Measurements from ENCODE around the gene LRRC74B.
"Not testable (repeated sequence)": the region's sequence is repeated elsewhere in the genome, so short reads cannot be mapped to it uniquely, and the experiment has no call there.

LRRC74B gene

GRCh38 chr22:21080435-21081137, 34.8 kb downstream of the LRRC74B start:
- no peak for DNase-seq

GRCh38 chr22:21082248-21082647, 36.5 kb downstream of the LRRC74B start:
- DNase-seq, result no peak

DNA sequence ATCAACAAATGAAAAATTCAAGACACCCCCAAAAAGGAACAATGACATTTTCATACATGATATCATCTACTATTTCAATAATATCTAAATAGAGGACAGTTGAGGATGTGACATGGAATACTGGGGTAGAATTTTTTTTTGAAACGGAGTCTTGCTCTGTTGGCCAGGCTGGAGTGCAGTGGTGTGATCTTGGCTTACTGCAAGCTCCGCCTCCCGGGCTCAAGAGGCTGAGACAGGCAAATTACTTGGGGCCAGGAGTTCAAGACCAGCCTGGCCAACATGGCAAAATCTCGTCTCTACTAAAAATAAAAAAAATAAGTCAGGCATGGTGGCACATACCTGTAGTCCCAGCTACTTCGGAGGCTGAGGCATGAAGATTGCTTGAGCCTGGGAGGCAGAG, 41.4 kb downstream of the LRRC74B start:
- DNase-seq, result no peak

- DNase-seq, result not testable (repeated sequence)
Observed at GRCh38 chr22:21087926-21088325, 42.2 kb downstream of the LRRC74B start.

GRCh38 chr22:21091220-21091619, 45.5 kb downstream of the LRRC74B start:
- DNase-seq, result not testable (repeated sequence)

- DNase-seq, result no peak
Observed at GRCh38 chr22:21092797-21093554, 47.2 kb downstream of the LRRC74B start.

DNA sequence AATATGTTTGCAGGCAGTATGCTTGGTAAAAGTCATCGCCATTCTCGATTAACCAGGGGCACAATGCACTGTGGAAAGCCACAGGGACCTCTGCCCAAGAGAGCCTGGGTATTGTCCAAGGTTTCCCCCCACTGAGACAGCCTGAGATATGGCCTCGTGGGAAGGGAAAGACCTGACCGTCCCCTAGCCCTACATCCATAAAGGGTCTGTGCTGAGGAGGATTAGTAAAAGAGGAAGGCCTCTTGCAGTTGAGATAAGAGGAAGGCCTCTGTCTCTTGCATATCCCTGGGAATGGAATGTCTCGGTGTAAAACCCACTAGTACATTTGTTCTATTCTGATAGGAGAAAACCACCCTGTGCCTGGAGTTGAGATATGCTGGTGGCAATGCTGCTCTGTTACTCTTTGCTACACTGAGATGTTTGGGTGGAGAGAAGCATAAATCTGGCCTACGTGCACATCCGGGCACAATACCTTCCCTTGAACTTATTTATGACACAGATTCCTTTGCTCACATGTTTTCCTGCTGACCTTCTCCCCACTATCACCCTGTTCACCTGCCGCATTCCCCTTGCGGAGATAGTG, 47.9 kb downstream of the LRRC74B start:
- not testable (repeated sequence) for DNase-seq

GRCh38 chr22:21094911-21095772, 49.4 kb downstream of the LRRC74B start:
- DNase-seq, result no peak

GRCh38 chr22:21095773-21096107, 50.0 kb downstream of the LRRC74B start:
- DNase-seq, result no peak

DNA sequence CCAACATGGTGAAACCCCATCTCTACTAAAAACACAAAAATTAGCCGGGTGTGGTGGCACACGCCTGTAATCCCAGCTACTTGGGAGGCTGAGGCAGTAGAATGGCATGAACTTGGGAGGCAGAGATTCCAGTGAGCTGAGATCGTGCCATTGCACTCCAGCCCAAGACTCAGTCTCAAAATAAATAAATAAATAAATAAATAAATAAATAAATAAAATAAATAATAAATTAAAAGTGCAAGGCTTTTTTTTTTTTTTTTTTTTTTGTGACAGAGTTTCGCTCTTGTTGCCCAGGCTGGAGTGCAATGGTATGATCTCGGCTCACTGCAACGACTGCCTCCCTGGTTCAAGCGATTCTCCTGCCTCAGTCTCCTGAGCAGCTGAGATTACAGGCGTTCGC, 51.1 kb downstream of the LRRC74B start:
- DNase-seq, result not testable (repeated sequence)

DNA sequence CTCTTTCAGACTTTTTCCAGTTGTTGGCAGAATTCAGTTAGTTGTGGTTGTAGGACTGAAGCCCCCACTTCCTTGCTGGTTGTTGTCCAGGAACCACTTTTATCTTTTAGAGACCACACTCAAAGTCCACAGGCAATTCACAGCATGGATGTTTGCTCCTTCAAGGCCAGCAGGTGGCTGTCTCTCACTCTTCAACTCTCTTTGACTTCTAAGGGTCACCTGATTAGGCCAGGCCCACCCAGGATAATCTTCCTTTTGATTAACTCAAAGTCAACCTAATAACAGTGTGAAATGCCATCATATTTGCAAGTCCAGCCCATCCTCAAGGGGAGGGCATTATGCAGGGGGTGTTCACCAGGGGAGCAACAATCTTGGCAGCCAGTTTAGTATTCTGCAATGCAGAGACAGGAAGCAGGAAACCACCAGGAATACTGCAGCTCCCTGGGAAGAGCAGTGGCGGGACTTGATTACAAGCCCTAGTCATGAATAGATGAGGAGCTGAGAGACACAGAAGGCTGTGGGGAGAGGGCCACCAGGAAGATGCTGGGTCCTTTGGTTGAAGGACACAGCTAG, 52.4 kb downstream of the LRRC74B start:
- no peak for DNase-seq

GRCh38 chr22:21099578-21099977, 53.8 kb downstream of the LRRC74B start:
- DNase-seq, result no peak

DNA sequence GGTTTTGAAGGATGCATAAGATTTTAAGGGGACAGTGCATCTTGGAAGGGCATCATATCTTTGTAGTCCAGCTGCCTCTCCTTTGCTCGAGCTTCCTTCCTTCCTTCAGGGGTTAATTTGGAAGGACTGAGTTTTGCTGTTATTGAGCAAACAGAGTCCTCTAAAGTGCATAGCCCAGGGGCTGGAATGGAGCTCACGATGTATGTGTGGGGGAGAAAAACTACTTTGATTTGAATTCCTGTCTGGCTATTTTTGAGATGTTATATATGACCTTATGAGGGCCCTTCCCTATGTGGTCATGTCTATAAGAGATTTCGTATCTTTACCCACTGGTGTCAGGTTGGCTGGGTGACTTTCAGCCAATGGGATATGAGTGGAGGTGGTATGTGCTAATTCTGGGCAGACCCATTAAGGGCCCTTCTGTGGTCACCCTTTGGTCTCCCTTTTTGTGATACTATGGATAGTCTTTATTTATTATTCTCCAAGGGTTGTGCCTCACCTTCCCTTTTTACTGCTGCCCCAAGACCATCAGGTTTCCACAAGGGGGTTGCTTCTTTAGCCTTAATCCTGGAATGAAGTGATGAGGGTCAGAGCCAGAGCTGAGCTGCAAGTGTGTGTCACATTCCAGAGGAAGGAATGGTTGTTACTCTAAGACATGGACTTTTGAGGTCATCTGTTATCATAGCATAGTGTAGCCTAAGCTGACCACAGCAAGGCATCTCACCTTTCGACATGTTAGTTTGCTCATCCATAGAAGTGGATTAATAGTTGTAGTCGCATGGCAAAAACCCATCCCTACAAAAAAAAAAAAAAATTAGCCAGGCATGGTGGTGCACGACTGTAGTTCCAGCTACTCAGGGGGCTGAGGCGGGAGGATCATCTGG, 54.6 kb downstream of the LRRC74B start:
- DNase-seq, result no peak

DNA sequence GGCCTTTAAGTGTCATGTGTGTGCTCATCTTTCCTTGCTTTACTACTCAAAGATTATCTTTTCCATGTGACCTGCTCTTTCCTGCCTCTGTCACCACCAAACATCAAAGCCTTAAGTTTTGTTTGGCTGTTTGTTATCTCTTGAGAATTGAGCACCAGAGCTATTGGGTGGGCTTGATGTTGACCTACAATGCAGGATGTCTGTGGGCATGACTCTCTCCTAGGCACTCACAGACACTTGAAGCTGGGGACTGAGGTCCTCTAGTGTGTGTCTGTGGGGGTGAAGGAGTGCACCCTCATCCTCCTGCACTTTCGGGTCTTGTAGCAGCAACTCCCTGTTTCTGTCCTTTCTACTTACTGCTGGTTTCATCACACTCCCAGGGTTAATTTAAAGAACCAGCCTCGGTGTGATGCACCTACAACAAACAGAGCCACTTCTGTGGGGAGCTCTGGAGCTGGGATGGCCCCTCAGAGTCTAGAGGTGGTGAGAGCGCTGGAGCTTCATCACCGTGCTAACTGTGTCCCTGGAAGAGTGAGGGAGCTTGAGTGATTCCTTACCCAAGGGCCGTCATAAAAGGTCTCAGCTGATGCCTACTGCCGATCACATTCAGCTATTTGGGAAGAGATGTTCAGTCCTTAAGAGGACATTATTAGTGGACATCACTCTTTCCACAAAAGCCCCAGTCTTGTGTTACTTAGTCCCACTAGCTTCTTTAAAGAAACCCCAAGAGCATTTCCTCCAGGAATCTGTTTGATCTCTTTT, 56.3 kb downstream of the LRRC74B start:
- no peak for DNase-seq

DNA sequence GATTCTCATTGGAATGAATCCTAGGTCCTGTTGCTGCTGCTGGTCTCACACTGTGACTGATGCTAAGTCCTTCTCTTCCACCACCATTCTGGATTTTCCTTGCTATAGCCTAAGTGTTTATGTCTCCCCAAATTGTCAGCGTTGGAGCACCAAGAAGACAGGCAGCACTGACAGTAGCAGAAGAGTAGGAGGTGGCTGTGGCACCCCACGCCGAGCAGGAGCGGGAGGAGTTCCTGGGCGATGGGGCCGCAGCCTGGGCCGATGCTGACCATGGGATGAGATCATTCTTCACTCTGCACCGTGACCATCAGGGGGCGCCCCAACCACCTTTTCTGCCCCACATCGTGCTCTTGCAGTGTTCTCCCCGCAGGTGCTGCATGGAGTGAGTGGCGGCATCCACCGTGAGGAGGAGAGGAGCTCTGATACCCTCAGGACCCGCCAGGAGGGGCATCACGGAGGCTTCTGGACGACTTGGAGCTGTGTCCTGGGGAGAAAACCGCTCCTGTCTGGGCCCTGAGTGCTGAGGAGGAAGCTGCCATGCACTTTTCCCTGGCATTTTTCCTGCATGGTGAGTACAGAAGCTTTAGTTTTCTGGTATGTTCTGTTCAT, 57.0 kb downstream of the LRRC74B start:
- peak; percentile 61 for DNase-seq

GRCh38 chr22:21103633-21104032, 57.9 kb downstream of the LRRC74B start:
- DNase-seq, result no peak

DNA sequence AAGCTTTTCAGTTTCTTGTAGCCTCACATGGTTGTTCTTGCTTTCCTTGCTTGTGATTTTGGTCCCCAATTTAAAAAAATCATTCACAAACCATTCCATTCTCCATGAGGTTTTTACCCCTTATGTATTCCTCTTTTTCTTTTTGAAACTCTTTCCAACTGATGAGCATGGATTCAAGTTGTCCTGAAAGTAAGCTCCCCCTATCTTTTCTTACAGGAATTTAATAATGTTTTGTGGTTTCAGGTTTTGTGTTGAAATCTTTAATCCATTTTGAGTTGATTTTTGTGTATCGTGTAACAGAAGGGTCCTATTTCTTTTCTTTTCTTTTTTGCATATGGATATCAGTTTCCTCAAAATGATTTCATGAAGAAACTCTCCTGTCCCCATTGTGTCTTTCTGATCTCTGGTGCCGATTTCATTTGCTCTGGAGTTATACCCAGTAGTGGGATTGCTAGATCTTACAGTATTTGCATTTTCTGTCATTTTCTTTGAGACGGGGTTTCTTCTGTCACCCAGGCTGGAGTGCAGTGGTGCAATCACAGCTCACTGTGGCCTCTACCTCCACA, 58.5 kb downstream of the LRRC74B start:
- DNase-seq, result no peak

DNA sequence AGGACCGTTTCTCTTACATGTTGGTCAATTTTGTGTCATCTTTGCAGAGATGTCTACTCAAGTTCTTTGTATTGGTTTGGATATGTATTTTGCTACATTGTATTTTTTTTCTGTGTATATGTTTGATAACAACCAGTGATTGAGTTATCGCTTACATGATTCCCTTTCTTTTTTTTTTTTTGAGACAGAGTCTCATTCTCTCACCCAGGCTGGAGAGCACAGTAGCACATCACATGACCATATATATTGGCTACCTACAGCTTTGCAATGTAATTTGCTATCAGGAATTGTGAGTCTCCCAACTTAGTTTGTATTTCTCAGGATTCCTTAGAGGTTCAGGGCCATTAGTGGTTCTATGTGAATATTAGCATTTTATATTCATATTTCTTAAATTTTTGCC, 59.5 kb downstream of the LRRC74B start:
- DNase-seq, result no peak

GRCh38 chr22:21106000-21106399, 60.3 kb downstream of the LRRC74B start:
- no peak for DNase-seq
